Right atrium auricular region (tissue), 2 donors: ENCODE measurements around the gene DENND1A. TPM values are rescaled to one million over a fixed set of nuclear protein-coding genes. Genes with fewer than 3 reads are reported as not detected.

Source experiments
- DNase-seq: peaks from one replicate; pipeline ENCODE4 v3.0.0-alpha.2; 2019; ENCODE audit warnings: low spot score
- H3K27ac ChIP-seq, 2 donors: fragments of 200-600 bp; sonication (generic); 1 replicate in 1 of 2; 2 replicates in 1 of 2; pipeline ENCODE4 v1.5.1; 2016 to 2019
- H3K27me3 ChIP-seq, 2 donors: fragments of 200-600 bp; sonication (generic); one replicate each; pipeline versions ENCODE4 v1.5.1 to v1.6.0; 2017 to 2019
- H3K36me3 ChIP-seq: fragments of 200-600 bp; sonication (generic); one replicate; pipeline ENCODE4 v1.5.1; 2016
- H3K4me1 ChIP-seq, 2 donors: fragments of 200-600 bp; sonication (generic); one replicate each; pipeline versions ENCODE4 v1.5.1 to v1.6.0; 2017 to 2019
- H3K4me3 ChIP-seq, 2 donors: fragments of 200-600 bp; sonication (generic); 1 replicate in 1 of 2; 2 replicates in 1 of 2; pipeline ENCODE4 v1.5.1; 2017 to 2019; ENCODE audit warnings: mild to moderate bottlenecking in 1 of 2, moderate library complexity in 1 of 2
- H3K9me3 ChIP-seq, 2 donors: fragments of 200-600 bp; sonication (generic); one replicate each; pipeline ENCODE4 v1.5.1; 2019
- total RNA-seq, 2 donors: library from RNA; depleted of rRNA; stranded (reverse); fragments of >200 nt; gene quantifications; one replicate each; pipeline ENCODE4 v1.1.0, GENCODE V29; 2016
- TF ChIP-seq, protein P1 (sequence below), 2 donors: fragments of 200-600 bp; sonication (generic); IDR thresholded peaks; one replicate each; pipeline ENCODE4 v1.5.1; 2019; ENCODE audit warnings: antibody characterized with exemption in 2 of 2

Gene DENND1A
- total RNA-seq, 2 donors from 2014 or later, result 14.9 to 23.6 TPM

DNA sequence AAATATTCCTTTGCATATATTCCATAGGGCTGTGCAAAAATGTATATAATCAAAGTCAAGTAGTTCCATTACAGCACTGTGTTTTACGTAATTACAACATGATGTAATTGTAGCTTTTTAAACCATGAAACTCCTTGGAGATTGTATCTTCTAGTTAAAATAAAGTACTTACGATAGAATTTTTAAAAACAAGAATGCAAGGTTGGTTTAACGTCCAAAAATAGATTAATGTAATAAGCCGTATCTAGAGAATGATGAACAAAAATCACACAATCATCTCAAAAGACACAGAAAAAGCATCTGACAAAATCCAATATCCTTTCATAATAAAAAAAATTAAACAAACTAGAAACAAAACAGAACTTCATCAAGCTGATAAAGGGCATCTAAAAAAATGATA is 86.2 kb downstream of the DENND1A start:
- Histone ChIP-seq H3K4me3 (no peak overlapping the region), H3K36me3 (peaks cover 5% of the 10 kb centered on the region), H3K27me3 (no peaks in the 10 kb centered on the region), H3K4me1 (no peaks in the 10 kb centered on the region), H3K27ac (no peak overlapping the region), H3K9me3 (peaks cover 5 to 39% of the 10 kb centered on the region in 2 donors)
- TF ChIP-seq, protein P1, sequence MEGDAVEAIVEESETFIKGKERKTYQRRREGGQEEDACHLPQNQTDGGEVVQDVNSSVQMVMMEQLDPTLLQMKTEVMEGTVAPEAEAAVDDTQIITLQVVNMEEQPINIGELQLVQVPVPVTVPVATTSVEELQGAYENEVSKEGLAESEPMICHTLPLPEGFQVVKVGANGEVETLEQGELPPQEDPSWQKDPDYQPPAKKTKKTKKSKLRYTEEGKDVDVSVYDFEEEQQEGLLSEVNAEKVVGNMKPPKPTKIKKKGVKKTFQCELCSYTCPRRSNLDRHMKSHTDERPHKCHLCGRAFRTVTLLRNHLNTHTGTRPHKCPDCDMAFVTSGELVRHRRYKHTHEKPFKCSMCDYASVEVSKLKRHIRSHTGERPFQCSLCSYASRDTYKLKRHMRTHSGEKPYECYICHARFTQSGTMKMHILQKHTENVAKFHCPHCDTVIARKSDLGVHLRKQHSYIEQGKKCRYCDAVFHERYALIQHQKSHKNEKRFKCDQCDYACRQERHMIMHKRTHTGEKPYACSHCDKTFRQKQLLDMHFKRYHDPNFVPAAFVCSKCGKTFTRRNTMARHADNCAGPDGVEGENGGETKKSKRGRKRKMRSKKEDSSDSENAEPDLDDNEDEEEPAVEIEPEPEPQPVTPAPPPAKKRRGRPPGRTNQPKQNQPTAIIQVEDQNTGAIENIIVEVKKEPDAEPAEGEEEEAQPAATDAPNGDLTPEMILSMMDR (IDR thresholded peaks at IDR 0.05), result no peak
- no peak for DNase-seq

DNA sequence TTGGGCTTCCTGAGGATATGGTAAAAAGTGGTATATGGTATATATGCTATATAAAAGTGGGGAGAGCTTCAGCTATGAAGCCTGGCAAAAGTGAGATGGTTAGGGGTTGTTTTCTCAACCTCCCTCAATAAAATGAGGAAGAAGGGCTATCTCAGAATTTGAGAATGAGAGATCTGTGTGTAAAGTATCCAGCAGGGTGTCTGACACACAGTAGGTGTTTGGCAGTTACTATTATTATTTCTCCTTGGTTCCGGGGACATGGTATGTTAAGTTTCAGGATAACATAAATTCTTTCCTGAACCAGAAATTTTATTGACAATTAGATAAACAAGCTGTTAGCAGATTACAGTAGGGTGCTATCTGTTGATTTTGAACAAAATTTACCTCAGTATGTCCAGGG is 94.1 kb downstream of the DENND1A start:
- H3K27ac ChIP-seq, result no peak overlapping the region
- H3K4me1 ChIP-seq, result peaks cover 0 to 9% of the 10 kb centered on the region in 2 donors
- no peak for DNase-seq

DNA sequence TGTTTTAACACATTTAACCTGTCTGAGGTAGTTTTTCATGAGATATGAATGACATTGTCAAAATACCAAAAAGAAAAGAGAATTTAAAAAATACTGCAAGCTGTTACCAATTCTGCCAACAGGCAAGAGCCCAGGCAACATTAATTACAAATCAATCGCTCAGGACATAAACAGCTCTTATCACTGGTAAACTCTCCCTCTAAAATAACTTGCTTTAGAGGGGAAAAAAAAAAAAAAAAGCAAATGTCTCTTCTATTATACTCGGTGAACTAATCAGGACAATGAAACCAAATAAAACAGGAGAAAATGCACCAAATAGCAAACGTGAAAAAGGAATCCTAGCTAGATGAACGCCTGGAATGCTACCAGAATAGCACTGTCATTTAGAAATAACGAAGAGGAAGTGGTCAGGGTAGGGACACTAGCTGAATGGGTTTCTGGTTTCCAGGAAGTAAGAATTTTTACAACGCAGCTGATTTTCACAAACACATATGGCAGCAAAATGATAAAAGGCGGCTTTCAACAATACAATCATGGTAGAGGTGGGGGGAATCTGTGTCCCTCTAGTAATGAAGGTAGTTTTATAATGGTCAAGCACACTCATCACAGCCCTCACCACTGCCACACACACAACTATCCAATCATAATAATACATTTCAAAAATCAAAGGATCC is 94.9 kb downstream of the DENND1A start:
- Histone ChIP-seq H3K4me1 (peaks cover 0 to 9% of the 10 kb centered on the region in 2 donors), H3K27me3 (no peaks in the 10 kb centered on the region), H3K27ac (no peak overlapping the region), H3K36me3 (no peaks in the 10 kb centered on the region), H3K4me3 (peak overlapping the region in 1 of 2 donors; percentile 10), H3K9me3 (no peaks in the 10 kb centered on the region)
- TF ChIP-seq, protein P1 (IDR thresholded peaks at IDR 0.05), result no peak
- DNase-seq, result no peak

More for the DNA sequence above, 94.1 kb downstream of the DENND1A start:
- H3K36me3 ChIP-seq, result no peaks in the 10 kb centered on the region
- TF ChIP-seq, protein P1 (IDR thresholded peaks at IDR 0.05), result no peak
- no peaks in the 10 kb centered on the region for H3K27me3 ChIP-seq
- H3K4me3 ChIP-seq, result no peak overlapping the region
- H3K9me3 ChIP-seq, result no peaks in the 10 kb centered on the region

DNA sequence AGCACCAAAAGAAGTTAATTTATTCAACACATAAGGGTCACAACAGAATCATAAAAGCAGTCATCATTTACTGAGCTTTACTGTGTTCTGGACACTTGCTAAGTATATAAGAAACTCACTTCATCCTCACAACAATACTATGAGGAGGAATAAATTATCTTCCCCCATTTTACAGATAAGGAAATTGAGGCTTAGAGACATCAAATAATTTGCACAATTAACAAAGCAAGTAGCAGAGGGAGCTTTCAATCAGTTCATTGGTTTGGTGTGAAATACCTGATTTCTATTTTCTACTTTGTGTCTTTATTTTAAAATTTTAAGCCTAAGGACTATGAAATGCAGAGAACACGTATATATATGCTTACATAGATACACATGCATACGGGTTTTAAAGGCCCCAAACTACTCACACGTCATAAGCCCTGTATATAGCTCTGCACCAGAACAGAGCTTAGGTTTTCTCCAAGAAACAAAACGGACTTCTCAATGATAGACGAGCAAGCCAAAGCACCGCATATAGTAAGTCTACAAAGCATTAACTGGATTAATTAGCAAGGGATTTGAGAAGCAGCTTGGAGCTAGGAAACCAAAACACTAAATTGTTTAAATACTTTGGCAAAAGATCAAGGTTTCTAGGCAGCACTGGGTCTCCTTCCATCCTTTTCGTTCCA is 95.6 kb downstream of the DENND1A start:
- no peaks in the 10 kb centered on the region for H3K36me3 ChIP-seq
- DNase-seq, result no peak
- H3K4me1 ChIP-seq, result peaks cover 0 to 9% of the 10 kb centered on the region in 2 donors
- H3K27me3 ChIP-seq, result no peaks in the 10 kb centered on the region
- peaks cover 0 to 5% of the 10 kb centered on the region in 2 donors for H3K9me3 ChIP-seq
- peak overlapping the region in 1 of 2 donors; percentile 10 for H3K4me3 ChIP-seq
- TF ChIP-seq, protein P1 (IDR thresholded peaks at IDR 0.05), result no peak
- no peak overlapping the region for H3K27ac ChIP-seq

DNA sequence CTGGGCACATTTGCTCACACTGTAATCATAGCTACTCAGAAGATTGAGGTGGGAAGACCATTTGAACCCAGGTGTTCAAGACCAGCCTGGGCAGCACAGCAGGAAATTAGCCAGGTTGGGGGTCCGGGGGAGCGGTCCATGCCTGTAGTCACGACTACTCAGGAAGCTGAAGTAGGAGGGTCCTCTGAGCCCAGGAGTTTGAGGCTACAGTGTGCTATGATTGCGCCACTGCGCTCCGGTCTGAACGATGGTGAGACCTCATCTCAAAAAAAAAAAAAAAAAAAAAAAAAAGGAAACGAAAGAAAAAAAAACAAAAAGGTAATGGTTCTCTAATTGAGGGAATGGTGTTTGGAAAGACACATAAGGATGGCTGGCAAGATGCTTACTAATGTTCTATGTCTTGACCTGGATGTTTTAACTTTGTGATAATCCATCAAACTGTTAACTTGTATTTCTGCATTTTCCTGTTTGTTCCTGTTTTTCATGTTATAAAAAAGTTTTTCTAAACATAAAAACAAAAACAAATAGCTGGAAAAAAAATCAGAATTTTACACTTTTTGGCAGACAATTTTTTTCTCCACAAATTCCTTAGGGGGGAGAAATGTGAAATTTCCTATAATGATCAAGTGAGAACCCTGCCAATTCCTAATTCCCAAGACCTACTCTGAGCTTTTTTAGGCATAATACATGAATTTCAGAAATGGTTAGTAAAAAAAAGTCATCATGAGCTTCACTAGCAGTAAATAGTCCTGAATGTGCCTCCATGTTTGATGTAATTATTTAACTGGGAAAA is 96.9 kb downstream of the DENND1A start:
- Histone ChIP-seq H3K36me3 (no peaks in the 10 kb centered on the region), H3K9me3 (peaks cover 0 to 18% of the 10 kb centered on the region in 2 donors), H3K4me1 (peaks cover 0 to 9% of the 10 kb centered on the region in 2 donors), H3K27ac (no peak overlapping the region), H3K4me3 (no peak overlapping the region), H3K27me3 (no peaks in the 10 kb centered on the region)
- DNase-seq, result no peak
- TF ChIP-seq, protein P1 (IDR thresholded peaks at IDR 0.05), result no peak
